Vagina (tissue), 2 donors: ENCODE data around the gene NXT1.

ENCODE experiments used
- POLR2AphosphoS5 ChIP-seq, 2 donors: sonication (generic); formaldehyde crosslinking; IDR thresholded peaks; one replicate each; pipeline ENCODE4 v1.9.0; 2017; ENCODE audit warnings: antibody characterized with exemption in 2 of 2, mild to moderate bottlenecking in 2 of 2, low read depth in 1 of 2; ENCODE audit not compliant: insufficient read depth in 1 of 2
- TF ChIP-seq, protein P1 (sequence below), 3 experiments: fragments of 450-650 bp in 2 of 3; fragments of 200-600 bp in 1 of 3; sonication (generic) in 1 of 3; IDR thresholded peaks; one replicate each; pipeline ENCODE4 v1.5.1; 2017 to 2019; ENCODE audit warnings: antibody characterized with exemption in 3 of 3, mild to moderate bottlenecking in 2 of 3, moderate library complexity in 2 of 3

DNA sequence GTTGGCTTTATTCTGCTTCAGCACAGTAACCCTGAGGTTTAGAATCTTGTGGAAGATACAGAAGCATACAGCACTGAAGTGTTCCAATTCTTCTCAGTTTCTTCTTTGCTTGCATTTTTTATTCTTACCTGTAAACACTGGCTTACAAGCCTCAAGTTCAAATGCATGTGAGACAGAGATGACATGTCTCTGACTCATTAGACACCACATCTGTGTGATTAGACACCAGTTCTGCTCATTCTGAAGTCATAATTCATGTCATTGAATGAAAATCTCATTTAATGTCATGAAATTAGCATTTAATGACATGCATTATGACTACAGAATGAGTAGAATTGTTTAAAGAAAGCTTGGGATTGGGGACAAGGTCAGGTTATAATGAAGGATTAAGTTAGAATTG, 17.2 kb downstream of the NXT1 start:
- TF ChIP-seq, protein P1, sequence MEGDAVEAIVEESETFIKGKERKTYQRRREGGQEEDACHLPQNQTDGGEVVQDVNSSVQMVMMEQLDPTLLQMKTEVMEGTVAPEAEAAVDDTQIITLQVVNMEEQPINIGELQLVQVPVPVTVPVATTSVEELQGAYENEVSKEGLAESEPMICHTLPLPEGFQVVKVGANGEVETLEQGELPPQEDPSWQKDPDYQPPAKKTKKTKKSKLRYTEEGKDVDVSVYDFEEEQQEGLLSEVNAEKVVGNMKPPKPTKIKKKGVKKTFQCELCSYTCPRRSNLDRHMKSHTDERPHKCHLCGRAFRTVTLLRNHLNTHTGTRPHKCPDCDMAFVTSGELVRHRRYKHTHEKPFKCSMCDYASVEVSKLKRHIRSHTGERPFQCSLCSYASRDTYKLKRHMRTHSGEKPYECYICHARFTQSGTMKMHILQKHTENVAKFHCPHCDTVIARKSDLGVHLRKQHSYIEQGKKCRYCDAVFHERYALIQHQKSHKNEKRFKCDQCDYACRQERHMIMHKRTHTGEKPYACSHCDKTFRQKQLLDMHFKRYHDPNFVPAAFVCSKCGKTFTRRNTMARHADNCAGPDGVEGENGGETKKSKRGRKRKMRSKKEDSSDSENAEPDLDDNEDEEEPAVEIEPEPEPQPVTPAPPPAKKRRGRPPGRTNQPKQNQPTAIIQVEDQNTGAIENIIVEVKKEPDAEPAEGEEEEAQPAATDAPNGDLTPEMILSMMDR (IDR thresholded peaks at IDR 0.05), result no peak
- no peak for TF ChIP-seq POLR2AphosphoS5 (IDR thresholded peaks at IDR 0.05; ENCODE audit: insufficient read depth in 1 of 2, low read depth in 1 of 2)
